GM19025 (cell line): Measurements from ENCODE around the gene POC5.
A peak's percentile ranks its signal among the peaks of the same experiment; 100 is the strongest.

Experiments used
- ATAC-seq: cut with Tn5 transposase; IDR thresholded peaks from one replicate; pipeline ENCODE4 v1.9.1; 2021; ENCODE audit warnings: mild to moderate bottlenecking, low read depth, moderate library complexity; ENCODE audit not compliant: unreplicated experiment

POC5 gene

DNA sequence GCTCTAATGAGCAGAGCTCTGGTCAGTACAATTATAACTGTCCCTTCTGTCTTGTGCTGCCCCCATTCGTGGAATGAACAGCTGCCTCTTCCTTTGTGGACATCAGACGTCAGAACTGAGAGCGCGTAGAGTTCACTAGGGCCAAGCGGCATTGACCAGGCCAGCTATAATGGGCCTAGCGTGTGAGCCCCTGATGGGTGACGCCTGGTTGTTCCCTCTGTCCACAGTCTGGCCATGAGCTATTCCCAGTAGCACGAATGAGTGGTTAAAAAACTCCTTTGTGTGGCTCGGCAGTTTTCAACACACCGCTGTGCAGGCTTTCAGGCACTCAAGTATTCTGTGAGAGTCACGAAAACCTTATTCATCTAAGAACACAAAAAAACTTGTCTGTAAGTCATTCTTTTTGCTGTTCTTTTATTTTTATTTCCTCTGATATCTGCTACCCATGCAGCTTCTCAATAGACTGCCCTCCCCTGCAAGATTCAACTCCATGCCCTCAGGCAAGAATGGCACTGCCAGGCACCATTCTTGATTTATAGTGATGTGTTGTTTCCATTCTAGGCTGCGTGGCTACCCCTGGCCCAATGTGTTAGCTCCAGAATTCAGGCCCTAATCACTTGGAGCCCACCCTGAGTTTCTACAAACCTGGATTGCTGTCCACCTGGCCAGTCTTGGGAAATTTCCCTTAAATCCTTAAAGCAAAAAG lies 53.5 kb downstream of the POC5 start:
- ATAC-seq: no peak

DNA sequence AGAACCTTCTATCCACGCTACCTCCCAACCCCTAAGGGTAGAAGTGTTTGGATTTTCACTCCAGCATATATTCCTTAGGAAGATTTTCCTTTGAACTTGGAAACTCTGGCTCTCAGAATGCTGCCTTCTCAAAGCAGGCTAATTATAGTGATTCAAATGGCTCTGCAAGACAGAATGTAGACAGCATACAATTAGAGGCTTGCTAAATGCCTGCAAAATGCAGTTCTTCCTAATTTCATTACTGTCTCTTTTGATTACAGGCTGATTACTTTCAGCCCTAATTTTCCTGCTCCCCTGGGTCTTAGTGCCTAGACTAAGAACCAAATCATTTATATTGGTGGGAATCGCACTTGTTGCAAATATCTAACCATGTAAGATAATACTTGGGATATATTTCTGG lies 55.2 kb downstream of the POC5 start:
- no peak for ATAC-seq

DNA sequence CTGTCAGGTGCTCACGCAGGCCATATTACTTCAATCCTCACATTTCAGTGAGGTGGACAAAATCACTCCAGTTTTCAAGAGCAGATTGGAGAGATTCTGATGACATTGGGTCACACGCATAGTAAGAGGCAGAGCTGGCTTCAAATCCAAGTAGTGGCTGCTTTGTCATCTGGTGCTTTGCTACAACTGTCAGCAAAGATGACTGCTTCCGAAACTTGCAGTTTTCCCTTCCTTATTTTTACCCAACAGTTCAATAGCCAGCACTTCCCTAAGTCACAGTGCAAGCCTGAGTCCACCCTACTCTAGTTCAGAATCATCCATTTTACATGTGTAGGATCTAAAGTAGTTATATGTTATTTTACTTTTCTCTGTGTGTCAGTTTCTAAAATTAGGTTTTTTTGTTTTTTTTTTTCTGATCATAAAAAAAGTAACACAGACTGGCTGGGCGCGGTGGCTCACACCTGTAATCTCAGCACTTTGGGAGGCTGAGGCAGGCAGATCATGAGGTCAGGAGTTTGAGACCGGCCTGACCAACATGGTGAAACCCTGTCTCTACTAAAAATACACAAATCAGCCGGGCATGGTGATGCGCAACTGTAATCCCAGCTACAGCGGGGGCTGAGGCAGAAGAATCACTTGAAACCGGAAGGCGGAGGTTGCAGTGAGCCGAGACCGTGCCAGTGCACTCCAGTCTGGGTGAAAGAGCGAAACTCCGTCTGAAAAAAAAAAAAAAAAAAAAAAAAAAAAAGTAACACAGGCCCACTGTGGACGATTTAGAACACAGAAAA lies 56.4 kb downstream of the POC5 start:
- peak; percentile 56 for ATAC-seq

DNA sequence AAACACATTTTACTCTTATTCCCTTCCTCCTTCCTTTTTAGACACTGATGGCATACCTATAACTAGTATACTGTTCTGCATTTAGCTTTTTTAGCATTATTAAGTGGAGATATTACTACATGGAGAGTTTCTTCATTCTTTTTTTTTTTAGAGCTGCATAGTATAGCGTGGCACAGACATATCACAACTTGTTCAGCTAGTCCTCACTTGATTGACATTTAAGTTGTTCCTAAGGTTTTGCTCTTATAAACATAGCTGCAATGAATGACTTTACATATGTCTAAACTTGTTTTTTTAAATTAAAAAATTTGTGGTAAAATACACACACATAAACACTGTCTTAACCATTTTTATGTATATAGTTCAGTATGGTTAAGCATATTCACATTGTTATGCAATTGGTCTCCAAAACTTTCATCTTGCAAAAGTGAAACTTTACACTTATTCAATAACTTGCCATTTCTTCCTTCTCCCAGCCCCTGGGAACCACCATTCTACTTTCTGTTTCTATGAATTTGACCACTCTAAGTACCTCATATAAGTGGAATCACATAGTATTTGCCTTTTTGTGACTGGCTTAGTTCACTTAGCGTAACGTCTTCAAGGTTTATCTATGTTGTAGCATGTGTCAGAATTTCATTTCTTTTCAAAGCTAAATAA lies 57.3 kb downstream of the POC5 start:
- no peak for ATAC-seq

DNA sequence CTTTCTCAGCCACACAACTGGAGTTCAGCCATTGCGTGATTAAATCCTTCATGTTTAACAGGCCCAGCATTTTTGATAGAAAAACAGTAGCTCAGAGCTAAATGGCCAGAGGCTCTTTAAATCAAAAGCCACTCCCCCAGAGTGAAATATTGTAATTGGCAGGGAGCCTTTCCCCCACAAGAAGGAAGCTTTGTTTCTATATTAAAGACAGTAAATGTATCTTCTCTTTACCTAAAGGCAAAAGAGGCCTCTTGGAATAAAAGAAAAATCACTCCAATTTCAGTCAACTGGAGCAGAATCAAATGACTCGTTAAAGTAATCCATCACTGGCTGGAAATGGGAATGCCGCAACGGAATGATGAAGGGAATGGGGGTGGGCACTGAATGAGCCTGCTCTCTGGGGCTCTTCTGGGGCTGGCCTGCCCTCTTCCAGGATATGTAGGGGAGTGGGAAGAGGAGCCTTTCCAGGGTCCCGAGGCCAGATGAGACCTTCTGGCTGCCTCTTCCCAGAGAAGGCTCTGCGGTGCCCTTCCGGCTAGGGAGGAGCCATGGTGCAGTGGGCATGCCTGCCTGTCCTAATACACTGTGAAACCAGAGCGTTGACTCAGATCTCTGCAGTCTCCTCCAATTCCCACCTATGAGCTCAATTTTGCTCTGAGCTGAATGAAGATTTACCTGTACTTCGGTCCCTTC lies 60.8 kb downstream of the POC5 start:
- ATAC-seq: no peak

DNA sequence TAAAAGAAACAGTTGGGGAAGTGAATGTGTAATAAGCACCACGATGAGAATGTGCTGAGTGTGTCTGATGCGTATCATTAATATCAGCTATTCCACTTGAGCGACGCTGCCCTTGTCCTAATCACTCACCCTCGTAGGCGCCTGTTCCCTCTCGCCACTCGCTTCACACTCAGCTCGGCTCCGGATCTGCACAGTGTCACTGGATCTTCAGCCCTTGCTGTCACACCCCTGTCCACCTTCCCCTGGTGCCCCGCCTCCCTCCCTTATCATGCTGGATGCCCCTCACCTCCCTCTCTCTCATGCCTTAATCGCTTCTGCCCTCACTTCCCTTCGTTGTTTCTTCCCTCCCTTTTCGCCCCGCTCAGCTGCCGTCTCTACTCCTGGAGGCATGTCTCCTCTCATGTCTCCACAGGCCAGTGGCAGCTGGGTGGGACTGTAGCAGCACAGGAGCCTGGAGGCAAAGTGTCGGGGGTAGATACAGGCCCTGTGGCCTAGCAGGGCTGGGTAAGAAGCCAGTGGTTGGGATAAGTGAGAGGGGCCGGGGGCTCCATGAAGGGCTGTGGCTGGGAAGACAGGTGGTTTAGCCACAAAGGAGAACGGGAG lies 62.4 kb downstream of the POC5 start:
- no peak for ATAC-seq

DNA sequence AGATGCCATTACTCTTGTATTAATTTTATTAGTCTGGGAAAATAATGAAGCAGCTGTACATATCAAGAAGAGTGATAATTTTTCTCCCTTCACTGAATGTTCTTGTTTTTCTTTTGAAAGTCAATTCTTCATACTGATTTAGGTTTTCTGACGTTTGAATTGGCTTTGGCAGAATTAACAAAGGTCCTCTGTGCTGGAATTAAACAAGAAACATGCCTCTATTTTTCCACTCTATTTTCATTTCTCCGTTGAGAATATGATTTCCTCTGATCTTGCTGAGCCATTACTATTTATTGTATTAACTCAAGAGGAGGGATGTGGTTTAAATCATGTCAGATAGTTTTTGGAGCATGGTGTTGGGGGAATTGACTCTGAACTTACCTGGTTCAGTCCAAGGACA lies 63.7 kb downstream of the POC5 start:
- ATAC-seq: no peak

DNA sequence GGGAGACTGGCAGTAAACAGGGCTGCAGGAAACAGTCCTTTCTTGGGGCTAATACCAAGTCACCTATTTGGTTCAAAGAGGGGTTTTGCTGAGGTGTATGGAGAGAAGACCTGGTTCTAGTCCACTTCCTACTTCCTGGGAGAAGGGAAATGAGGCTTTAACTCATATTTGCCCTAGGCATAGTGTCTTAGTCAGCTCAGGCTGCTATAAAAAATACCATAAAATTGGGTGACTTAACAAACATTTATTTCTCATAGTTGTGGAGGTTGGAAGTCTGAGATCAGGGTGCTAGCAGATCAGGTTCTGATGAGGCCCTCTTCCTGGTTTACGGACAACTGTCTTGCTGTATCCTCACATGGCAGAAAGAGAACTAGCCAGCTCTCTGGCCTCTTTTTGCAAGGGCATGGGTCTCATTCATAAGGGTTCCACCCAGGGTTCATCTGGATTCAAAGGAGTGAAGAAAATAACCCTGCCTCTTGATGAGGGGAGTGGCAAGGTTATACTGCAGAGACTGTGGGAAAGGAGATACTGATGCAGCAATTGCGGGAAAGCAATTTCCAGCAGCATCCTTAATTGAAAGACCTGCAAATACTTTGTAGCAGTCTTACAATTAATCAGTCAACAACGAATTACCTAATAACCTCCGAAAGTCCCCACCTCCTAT lies 65.5 kb downstream of the POC5 start:
- no peak for ATAC-seq

DNA sequence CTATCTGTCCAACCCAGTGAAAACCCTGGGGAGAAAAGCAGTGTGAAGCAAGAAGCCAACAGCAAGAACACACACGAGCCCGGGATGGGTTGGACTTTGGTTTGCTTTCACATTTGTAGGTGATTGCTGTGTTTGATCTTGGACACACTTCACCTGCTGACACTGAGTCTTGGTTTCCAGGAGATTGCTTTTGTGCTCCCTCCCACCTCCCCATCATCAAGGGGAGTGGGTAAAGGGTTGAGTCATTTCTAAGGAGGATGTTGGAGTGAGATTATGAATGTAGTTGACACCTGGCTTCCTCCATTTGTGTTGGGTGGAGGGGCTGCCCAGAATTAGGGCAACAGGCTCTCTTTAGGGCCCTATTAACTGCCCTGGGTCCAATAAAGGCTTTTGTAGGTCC lies 68.5 kb downstream of the POC5 start:
- no peak for ATAC-seq

DNA sequence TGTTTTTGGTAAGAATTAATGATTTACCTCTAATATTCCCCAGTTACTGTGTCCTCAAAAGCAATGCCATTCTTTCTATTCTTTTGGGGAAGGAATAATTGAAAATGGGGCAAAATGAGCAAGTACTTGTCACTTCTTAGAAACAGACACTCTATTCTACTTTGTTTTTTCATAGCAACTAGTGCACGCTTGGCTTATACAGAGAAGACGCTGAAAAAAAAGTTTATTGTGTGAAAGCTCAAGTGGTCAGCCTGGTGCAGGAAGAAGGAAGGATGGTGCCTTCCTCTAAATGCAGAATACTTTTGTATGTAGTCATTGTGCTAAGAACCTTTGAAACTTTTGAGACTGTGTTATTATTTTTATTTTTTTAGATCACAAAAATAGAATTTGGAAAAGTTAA lies 76.4 kb downstream of the POC5 start:
- ATAC-seq: no peak

DNA sequence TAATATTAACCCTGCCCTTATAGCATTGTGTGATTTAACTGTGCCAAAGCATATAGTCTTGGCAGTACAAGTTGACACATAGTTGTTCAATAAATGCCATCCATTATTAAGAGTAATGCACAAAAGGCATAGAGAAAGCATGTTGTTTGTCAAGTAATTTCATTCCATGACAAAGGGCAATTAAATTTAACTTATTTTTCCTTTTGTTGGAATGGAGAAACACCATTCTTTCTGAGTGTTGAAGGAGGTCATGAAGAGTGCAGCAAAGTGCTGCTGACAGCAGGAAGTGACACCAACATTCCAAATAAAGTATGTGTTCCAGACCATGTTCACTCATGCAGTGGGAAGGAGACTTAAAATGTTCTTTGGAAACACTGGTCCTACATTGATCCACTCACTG lies 76.8 kb downstream of the POC5 start:
- no peak for ATAC-seq

DNA sequence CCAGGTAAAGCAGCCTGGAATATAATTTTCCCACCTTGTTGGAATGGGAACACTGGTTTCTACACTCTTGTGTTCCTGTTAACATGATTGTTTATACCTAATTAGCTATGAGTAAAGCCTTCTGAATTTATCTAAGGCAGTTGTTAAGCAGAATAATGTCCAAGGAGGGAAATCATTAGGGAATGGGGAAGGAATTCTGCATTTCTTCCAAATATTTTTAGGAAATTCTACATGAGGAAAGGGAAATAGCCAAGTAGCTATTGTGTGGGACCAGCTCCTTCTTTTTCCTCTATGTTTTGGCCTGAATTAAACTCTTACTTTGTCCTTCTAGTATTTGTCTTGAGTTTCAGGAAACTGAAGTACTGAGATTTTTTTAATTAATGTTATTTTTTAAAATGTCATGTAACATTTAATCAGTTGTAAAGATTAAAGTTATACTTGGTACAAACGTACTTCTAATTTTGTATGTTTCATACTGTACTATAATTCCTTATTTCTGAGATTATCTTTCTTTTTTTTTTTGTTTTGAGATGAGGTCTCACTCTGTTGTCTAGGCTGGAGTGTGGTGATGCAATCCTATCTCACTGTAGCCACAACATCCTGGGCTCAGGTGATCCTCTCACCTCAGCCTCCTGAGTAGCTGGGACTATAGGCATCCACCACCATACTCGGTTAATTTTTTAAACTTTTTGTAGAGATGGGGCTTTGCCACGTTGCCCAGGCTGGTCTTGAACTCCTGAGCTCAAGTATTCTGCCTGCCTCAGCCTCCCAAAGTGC lies 77.5 kb downstream of the POC5 start:
- no peak for ATAC-seq

DNA sequence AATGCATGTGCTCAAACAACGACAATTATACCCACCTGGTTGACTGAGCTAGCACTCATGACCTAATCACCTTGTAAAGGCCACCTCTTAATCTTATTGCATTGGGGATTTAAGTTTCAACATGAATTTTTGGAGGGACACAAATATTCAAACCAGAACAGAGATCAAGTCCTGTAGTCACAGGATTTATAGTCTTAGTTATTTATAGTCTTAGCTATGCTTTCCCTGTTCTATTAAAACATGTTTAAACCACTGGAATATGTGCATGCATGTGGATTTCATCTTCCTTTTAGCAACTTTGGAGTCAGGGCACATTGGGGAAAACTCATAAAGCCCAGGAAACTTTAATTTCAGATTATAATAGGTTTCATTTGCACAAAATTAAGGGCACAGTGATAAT lies 79.3 kb downstream of the POC5 start:
- ATAC-seq: no peak

DNA sequence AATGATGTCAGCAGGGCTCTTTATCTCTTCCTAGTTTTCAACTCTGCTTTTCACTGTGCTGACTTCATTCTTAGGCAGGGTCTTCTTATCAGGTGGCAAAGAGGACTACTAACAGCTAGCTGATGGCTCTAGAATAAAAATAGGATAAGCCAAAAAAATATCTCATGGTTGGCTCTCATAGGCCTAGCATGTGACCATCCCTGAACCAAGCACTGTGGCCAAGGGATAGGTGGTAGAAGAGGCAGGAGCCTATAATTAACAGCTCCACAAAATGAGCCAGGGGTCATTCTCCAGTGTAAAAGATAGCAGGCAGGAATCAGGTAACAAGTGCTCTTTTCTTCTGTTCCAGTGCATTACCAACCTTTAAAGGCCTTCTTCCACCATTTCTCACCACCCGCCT lies 84.9 kb downstream of the POC5 start:
- no peak for ATAC-seq

DNA sequence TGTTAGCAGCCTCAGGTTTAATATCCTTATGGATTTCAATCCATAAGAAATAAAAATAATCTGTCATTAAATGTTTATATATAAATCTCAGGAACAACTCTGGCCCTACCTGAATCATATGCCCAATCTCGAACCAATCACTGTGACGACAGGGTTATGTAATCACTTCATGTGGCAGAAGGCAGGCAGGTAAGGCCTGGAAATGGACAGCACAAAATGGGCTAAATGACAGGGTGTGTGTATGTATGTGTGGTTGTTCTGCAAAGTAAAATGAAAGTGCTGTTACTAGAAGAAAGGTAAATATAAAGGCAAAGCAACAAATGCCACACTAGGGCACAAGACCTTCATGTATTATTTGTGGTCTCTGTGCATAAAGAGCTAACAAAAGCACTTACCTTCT lies 86.4 kb downstream of the POC5 start:
- no peak for ATAC-seq

DNA sequence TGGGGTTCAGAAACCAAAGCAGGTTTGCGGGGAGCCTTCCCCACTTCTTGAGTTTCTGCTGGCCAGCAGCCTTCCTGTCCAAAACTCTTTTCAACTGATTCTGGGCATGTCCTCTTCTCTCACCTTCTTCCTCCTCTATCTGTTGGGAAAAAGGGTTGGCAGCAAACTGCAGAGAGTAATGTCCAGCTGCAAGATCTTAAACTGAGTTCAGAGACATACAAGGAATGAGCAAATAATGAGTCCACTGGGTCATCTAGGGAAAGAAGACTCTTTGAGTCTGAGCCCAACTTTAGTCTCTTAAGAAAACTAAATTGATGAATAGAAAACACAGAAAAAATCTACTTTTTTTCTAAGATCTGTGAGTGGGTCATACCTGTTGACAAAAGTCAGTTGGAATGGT lies 89.4 kb downstream of the POC5 start:
- ATAC-seq: no peak

DNA sequence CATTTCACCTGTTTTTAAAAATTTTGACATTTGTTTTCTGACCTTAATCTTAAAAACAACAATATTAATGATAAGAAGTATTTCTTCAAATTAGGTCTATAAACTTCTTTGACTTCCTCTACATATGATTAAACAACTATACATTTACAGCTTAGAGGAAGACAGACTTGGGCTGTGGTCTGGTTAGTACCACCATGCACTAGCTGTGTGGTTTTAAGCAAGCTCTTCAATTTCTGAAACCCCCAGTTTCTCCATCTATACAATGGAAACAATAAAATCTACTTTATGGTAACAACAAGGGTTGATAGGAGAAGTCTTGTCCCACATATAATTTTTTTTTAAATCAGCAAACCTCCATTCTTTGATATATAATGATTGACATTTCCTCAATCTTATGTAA lies 90.3 kb downstream of the POC5 start:
- no peak for ATAC-seq
